ENCODE measurements around the gene CLNK.

CLNK gene

DNA sequence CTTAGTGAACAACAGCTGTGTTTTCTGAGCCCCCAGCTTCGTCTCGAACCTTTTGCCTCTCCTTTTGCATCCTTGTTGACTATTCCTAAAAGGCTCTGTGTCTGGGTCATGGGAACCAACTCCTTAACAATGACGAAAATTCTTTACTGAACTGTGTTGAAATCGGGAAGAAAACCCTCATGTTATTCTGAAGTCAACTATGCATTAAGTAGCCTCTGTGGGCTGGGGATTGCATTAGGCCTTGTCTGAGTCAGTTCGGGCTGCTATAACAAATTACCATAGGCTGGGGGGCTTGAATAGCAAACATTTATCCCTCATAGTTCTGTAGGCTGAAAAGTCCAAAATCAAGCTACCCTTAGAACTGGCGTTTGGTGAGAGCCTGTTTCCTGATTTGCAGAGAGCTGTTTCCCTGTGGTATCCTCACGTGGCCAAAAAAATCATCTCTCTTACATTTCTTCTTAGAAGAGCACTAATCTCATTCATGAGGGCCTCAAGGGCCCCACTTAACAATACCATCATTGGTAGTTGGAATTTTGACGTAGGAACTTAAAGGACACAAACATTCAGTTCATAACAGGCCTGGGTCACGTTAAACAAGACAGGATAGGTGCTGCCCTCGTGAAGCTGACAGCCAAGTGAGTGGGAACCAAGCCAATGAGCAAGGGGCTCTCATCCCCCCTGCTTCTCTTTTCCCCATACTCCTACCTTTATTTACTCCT is 75.9 kb downstream of the CLNK start:
- DNase-seq = no peak

DNA sequence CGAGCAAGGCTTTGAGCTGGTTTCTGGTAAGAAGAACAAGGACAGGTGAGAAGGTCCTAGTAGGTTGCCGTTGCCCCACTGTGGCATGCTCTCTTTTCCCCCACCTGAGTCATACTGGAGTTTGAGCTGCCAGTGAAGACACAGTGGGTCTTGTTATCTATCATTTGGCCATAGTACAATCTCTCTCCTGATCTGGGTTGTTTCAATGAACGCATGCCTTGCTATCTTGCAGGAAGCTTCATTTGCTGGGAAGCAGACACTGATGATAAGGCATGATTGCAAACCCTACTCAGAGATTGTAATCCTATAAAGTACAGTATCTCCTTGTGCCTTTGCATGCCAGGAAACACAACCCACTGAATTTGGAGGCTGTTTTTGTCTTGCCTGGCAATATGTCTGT is 77.4 kb downstream of the CLNK start:
- DNase-seq = no peak

- no peak for DNase-seq
These were observed 77.9 kb downstream of the CLNK start for GRCh38 chr4:10606483-10607155.

DNA sequence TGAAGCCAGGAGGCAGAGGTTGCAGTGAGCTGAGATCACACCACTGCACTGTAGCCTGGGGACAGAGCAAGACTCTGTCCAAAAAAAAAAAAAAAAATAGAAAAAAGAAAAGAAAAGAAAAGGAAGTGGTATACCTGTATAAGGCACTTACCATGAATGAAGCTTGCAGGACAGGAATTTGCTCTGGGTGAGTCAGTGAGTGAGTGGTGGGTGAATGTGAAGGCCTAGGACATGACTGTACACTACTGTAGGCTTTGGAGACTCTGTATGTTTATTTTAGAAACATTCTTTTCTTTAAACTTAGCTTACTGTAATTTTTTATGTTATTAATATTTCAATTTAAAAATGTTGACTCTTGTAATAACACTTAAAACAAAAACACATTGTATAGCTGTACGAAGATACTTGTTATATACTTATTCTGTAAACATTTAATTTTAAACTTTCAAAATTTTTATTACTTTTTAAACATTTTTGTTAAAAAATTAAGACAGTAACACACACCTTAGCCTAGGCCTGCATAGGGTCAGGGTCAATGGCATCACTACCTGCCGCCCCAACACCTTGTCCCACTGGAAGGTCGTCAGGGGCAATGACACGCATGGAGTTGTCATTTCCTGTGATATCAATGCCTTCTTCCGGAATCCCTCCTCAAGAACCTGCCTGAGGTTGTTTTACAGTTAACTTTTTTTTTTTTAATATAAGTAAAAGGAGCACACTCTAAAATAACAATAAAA is 78.7 kb downstream of the CLNK start:
- no peak for DNase-seq

DNA sequence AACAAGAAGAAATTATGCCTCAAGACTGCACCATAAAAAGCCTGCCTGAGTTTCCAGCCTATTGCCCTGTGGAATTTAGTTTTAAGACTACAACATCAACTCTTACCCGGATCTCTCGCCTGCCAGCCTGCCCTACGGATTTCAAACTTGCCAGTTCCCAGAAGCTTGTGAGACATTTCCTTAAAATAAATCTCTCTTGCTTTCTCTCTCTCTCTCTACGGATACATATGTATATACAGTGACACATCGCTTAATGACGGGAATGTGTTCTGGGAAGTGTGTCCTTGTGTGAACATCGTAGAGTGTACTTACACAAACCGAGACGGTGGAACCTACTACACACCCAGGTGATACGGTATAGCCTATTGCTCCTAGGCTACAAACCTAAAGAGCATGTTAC is 79.5 kb downstream of the CLNK start:
- DNase-seq = no peak

GRCh38 chr4:10599574-10599973 is 85.0 kb downstream of the CLNK start:
- DNase-seq = no peak

GRCh38 chr4:10598829-10599228 is 85.7 kb downstream of the CLNK start:
- no peak for DNase-seq

DNA sequence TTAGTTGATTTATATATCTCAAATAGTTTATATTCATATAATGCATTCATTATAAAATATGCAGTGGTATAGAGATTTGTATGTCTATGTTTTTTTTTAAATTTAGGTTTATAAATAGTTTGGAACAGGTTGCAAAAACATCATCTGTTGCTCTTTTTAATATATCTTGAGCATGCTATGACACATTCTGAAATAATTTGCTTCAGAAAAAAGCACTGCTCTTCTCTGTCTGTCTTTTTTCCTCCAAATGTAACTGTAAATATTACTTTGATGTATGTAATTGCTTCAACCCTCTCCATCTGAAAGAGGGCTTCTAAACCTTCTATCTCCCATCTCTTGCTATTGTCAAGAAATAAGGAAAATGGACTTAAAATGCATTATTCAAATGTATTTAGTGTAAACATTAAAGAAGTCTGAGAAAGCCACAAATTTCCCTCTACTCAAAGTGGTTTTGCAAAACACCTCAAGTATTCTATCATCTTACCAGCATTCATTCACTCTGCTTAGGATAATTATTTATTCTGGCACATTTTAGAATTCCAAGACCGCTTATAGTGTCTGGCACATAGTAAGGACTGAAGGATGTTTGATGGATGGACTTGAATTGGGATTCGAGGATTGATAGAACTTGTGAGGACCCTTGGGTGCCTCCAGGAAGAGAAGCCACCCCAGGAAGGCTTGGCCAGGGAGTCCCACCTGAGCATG is 87.8 kb downstream of the CLNK start:
- DNase-seq = no peak

DNA sequence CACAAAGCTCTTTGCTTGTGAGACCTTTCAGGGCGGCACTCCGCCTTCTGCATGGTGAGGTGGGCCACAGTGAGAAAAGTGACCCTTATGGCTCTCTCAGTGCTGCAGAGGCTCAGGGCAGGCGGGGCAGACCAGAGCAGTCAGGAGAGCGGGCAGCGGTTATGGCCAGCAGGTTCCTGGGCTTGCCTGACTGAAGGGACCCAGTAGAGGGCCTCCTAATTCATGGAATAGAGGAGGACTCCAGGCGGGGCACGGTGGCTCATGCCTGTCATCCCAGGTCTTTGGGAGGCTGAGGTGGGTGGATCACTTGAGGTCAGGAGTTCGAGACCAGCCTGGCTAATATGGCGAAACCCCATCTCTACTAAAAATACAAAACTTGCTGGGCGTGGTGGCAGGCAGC is 91.4 kb downstream of the CLNK start:
- DNase-seq = no peak

- no peak for DNase-seq
These were observed 93.7 kb downstream of the CLNK start for GRCh38 chr4:10590896-10591295.

GRCh38 chr4:10589799-10590198 is 94.8 kb downstream of the CLNK start:
- DNase-seq = no peak

GRCh38 chr4:10589321-10589720 is 95.2 kb downstream of the CLNK start:
- DNase-seq = no peak

DNA sequence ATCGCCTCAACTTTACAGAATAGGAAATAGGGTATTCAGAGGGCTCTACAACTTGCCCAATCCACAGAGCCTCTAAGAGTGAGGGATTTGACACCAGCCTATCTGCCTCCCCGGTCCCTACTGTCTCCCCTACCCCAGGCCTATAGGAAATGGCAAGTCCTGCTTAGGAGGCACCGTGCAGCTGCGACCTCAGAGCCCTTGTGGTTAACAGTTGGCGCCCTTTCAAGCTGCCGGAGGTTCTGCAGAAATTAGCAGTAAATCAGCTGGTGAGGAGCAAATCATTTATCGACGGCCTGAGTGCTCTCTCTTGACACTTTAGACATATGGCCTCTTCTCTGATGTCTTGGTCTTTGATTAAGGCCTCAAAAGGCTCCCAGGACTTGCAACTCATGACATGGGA is 96.9 kb downstream of the CLNK start:
- peak; percentile 5 for DNase-seq

- no peak for DNase-seq
These were observed 97.3 kb downstream of the CLNK start for GRCh38 chr4:10587296-10587695.

DNA sequence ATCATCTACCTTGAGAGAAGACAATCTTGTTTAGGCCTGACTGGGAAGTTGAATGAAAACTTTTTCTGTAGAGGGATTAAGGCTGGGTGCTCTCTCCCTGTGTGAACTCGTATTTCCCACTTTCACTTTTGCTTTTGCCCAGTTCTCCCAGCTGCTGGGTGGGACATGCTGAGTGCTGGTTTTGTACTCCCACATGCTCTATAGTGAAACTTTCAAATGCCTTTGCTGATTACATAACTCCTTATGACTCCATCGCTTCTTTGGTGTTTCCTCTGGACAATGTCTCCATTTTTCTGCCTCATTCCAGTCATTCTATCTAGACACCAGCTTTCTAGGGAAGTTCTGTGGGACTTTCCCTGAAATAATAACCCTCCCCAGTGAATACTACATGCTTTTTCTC is 100.5 kb downstream of the CLNK start:
- peak; percentile 2 for DNase-seq

- no peak for DNase-seq
These were observed 101.6 kb downstream of the CLNK start for GRCh38 chr4:10582951-10583350.

- DNase-seq = peak; percentile 40
These were observed 102.4 kb downstream of the CLNK start for GRCh38 chr4:10582059-10582686.

- DNase-seq = no peak
These were observed 103.5 kb downstream of the CLNK start for GRCh38 chr4:10581022-10581421.

DNA sequence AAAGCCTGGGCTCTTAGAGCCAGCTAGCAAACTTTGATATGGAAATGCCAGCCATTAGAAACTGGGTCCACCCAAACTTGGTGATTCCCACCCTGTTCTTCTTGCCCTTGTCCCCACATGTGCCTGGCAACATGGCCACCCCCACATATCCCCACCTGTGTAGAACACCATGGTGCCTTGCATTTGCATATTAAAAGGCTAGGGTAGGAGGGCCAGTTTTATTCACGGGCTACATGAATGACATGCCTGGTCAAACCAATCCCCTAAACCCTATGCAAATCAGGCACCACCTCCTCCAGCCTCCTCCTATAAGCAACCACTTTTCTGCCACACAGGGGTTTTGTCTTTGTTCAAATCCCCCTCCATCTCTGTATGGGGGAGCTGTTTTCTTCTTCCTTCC is 104.9 kb downstream of the CLNK start:
- no peak for DNase-seq

DNA sequence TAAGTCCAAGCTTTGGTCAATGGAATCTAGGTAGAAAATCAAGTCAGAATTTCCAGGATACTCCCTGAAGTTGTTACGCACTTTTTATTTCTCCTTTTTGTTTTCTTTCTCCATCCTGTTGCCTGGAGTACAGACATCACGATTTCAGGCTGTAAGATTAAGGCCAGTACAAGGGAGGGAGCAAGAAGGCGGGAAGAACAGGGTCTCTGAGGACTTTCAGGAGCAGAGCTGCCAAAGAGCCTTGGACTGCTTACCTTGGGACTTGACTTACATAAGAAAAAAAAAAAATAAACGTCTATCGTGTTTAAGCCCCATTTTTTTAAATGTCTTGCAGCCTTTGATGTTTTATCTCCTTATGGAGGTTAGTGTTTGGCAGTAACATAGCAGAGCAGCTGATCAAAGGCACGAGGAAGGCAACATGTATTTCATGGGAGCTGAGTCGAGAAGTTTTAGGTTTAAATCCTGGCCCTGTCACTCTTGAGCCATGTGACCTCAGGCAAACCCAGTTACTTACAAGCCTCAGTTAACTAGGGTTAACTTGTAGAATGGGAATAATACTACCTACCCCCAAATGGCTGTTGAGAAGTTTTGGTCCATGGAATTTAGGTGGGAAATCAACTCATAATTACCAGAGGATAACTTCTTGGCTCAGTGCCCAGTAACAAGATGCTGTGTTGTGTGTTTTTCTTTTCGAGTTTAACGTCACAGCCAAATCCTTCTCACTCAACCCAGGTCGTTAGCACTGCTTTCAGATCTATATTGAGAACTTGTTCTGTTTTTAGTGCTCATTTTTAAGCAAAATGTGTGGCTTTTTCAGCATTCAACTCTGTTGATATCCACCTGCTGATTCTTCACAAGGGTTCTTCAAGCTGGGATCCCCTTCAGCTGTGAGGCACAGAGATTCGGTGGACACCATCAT is 106.8 kb downstream of the CLNK start:
- no peak for DNase-seq

- no peak for DNase-seq
These were observed 107.5 kb downstream of the CLNK start for GRCh38 chr4:10577018-10577417.

DNA sequence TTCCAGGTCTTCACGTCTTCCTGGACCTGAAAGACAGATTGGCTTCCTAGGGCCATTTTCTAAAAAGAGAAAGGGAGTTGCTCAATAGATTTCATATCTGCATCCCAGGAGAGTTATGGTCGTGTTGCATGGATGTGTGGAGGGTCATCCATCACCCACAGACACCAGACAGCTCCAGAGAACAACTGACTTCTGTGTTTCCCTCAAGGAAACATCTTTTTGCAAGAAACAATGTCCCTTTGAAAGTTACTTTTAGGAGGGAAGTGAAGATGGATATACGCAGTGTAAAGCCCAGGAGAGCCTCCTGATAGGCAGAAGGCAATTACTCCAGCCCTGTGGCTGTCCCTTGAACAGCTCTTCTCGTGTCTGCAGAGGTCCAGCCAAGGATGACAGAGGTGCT is 108.3 kb downstream of the CLNK start:
- DNase-seq = no peak

Data from hematopoietic multipotent progenitor cell treated with erythropoietin and hydrocortisone succinate and interleukin-3 and kit ligand, for 8 days (in vitro differentiated cells).